ENCODE data around the gene NCAPH2.

- TF ChIP-seq POLR2A (IDR thresholded peaks at IDR 0.05; ENCODE audit: low read length) (no peak), GATA1 (IDR thresholded peaks at IDR 0.05; ENCODE audit: low read depth, low read length) (no peak)
Measured at GRCh38 chr22:50486561-50487289, 21.3 kb upstream of the NCAPH2 start, which contains the start of gene MIOX.

Data from erythroblast (primary cell).